ENCODE results near the gene NIPAL3. TPM values are rescaled to one million over a fixed set of nuclear protein-coding genes. Genes with fewer than 3 reads are reported as not detected.

Gene NIPAL3
- total RNA-seq, 1 donor from 2014 or later, result 45.0 TPM

GRCh38 chr1:24425922-24426321 lies 10.3 kb downstream of the NIPAL3 start:
- DNase-seq (ENCODE audit: low read depth), result no peak
- TF ChIP-seq CTCF (IDR thresholded peaks at IDR 0.05; ENCODE audit: insufficient read depth, low read length, poor library complexity, severe bottlenecking), result no peak
- Histone ChIP-seq H3K27me3 (ENCODE audit: control insufficient read depth, insufficient read depth, low read length) (no peaks in the 10 kb centered on the region), H3K4me3 (ENCODE audit: low read depth, low read length) (no peak overlapping the region), H3K36me3 (ENCODE audit: control insufficient read depth, insufficient read depth, low read length) (no peaks in the 10 kb centered on the region)

GRCh38 chr1:24426744-24427544 lies 11.3 kb downstream of the NIPAL3 start:
- TF ChIP-seq CTCF (IDR thresholded peaks at IDR 0.05; ENCODE audit: insufficient read depth, low read length, poor library complexity, severe bottlenecking), result no peak
- Histone ChIP-seq H3K36me3 (ENCODE audit: control insufficient read depth, insufficient read depth, low read length) (no peaks in the 10 kb centered on the region), H3K4me3 (ENCODE audit: low read depth, low read length) (no peak overlapping the region), H3K27me3 (ENCODE audit: control insufficient read depth, insufficient read depth, low read length) (no peaks in the 10 kb centered on the region)
- no peak for DNase-seq (ENCODE audit: low read depth)

- no peak for DNase-seq (ENCODE audit: low read depth)
- Histone ChIP-seq H3K36me3 (ENCODE audit: control insufficient read depth, insufficient read depth, low read length) (no peaks in the 10 kb centered on the region), H3K27me3 (ENCODE audit: control insufficient read depth, insufficient read depth, low read length) (no peaks in the 10 kb centered on the region), H3K4me3 (ENCODE audit: low read depth, low read length) (no peak overlapping the region)
- no peak for TF ChIP-seq CTCF (IDR thresholded peaks at IDR 0.05; ENCODE audit: insufficient read depth, low read length, poor library complexity, severe bottlenecking)
Observed at GRCh38 chr1:24427545-24427862, 11.9 kb downstream of the NIPAL3 start.

GRCh38 chr1:24435782-24436365 lies 20.3 kb downstream of the NIPAL3 start:
- no peak for TF ChIP-seq CTCF (IDR thresholded peaks at IDR 0.05; ENCODE audit: insufficient read depth, low read length, poor library complexity, severe bottlenecking)
- H3K4me3 ChIP-seq (ENCODE audit: low read depth, low read length), result no peak overlapping the region
- no peaks in the 10 kb centered on the region for H3K36me3 ChIP-seq (ENCODE audit: control insufficient read depth, insufficient read depth, low read length)
- H3K27me3 ChIP-seq (ENCODE audit: control insufficient read depth, insufficient read depth, low read length), result no peaks in the 10 kb centered on the region
- DNase-seq (ENCODE audit: low read depth), result no peak

GRCh38 chr1:24437631-24438396 lies 22.2 kb downstream of the NIPAL3 start:
- Histone ChIP-seq H3K27me3 (ENCODE audit: control insufficient read depth, insufficient read depth, low read length) (no peaks in the 10 kb centered on the region), H3K36me3 (ENCODE audit: control insufficient read depth, insufficient read depth, low read length) (no peaks in the 10 kb centered on the region)

More at GRCh38 chr1:24437631-24438396, 22.2 kb downstream of the NIPAL3 start:
- TF ChIP-seq CTCF (IDR thresholded peaks at IDR 0.05; ENCODE audit: insufficient read depth, low read length, poor library complexity, severe bottlenecking), result no peak
- no peak overlapping the region for H3K4me3 ChIP-seq (ENCODE audit: low read depth, low read length)
- DNase-seq (ENCODE audit: low read depth), result no peak
